ENCODE results near the gene RFLNA. TPM values are rescaled to one million over a fixed set of nuclear protein-coding genes. Genes with fewer than 3 reads are reported as not detected.
"Not testable (repeated sequence)": the region's sequence is repeated elsewhere in the genome, so short reads cannot be mapped to it uniquely, and the experiment has no call there.

RFLNA gene
- total RNA-seq, 1 donor from 2014 or later, result 0.49 TPM

DNA sequence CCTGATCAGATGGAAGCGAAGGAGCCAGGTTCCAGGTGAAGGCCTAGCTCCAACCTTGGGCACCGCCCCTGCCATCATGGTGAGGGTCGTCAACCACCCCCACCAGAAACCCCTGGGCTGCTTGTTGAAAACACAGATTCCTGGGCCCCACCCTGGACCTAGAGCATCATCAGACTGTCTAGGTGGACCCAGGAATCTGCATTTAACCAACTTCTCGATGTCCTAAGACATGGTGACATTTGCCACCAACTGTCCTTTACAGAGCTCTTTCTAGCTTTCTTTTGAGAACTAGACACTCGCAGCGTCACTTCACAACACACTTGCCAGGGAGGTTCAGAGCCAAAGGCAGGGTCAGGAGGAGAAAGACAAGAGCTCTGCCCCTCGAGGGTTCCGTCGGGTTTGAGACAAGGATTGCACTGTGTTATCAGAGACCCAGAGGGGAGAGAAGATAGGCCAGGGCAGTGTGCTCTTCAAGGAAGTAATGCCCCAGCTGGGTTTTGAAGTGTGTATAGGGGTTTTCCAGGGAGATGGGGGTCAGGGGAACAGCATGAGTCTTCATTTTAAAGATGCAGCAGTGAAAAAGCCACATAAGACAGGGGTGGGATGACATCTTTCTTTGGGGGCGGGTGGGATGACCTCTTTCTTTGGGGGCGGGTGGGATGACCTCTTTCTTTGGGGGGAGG, 24.6 kb downstream of the RFLNA start:
- DNase-seq (ENCODE audit: low spot score), result no peak

DNA sequence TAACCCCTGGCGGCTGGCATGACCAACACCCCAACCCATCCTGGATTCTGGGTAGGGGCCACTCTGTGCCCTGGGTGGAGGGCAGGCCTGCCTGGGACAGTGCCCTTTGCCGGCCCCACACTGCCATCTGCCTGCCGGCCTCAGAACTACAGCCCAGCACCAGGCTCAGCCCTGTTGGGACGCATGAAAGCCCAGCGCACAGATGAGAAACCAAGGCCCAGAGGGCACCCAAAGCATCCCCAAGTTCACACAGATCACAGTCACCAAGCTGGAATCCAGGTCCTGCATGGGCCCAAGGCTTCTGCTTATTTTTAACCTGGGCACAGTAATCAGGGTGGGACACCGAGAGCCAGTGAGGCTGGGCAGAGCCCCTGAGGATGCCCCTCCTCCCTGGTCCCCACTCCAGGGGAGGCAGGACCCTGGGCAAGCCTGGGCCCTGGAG, 26.2 kb downstream of the RFLNA start:
- peak; percentile 63 for DNase-seq (ENCODE audit: low spot score)

DNA sequence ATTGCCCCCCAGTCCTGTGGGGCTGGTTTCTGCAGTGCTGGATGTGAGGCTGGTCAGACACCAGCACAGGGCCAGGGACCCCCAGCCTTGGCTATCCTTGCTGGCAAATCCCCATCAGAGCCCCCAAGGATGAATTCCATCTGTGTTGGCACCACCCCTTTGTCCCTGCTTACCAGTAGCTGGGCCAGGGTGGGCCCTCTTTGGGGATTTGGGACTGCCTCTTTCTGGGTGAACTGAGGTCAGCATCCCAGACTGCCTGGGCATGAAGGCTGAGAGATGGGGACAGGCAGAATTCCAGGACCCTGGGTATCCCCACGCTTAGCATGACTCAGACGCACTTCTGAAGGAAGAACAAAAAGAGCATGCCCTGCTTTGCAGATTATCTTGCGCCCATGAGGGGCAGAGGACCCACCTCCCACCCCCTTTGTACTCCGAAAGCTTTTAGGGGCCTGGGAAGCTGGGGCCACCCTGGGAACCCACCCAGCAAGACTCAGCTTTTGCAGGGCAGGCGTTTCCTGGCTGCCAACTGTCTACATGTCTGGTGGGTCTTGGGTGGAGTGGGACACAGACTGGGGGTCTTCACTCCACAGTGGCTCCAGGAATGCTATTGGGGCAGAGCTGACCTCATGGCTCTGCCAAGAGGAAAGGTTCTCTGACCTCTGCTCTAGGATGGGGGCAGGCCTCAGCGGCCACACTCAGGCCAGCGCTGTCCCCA, 26.8 kb downstream of the RFLNA start:
- no peak for DNase-seq (ENCODE audit: low spot score)

DNA sequence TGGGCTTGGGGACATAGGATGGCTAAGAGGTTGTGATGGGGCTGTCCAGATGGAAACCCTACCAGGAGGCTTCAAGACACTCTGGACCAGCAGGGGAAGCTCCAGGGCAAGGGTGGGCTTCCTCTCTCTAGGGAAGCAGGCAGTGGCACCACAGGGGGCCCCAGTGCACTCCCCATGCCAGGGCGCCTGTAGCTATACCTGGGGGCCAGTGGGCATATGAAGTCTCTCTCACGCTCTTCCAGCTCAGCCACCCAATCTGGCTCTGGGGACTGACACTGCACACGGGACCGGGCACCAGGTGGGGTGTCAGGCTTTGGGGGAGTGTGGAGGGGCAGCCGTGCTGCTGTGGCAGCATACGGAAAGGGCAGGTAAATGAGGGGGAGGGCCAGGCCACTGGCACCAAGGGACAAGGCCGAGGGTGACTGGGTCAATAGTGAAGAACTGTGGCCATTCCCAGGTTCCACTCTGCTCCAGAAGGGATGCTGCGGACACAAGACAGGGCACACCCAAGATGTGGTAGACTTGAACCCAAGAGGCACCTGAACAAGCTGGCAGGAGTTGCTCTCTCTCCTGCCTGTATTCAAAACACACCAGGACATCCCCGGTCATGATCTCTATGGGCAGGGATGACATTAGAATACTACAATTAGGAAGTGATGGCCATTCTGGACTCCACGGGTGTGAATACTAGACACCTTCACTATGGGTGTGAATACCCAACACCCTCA, 27.5 kb downstream of the RFLNA start:
- DNase-seq (ENCODE audit: low spot score), result no peak

DNA sequence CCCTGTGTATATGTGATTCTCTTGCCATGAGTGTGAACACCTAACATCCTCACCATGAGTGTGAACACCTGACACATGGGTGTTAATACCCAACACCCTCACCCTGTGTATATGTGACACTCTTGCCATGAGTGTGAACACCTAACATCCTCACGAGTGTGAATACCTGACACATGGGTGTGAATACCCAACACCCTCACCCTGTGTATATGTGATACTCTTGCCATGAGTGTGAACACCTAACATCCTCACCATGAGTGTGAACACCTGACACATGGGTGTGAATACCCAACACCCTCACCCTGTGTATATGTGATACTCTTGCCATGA, 28.1 kb downstream of the RFLNA start:
- DNase-seq (ENCODE audit: low spot score), result not testable (repeated sequence)

DNA sequence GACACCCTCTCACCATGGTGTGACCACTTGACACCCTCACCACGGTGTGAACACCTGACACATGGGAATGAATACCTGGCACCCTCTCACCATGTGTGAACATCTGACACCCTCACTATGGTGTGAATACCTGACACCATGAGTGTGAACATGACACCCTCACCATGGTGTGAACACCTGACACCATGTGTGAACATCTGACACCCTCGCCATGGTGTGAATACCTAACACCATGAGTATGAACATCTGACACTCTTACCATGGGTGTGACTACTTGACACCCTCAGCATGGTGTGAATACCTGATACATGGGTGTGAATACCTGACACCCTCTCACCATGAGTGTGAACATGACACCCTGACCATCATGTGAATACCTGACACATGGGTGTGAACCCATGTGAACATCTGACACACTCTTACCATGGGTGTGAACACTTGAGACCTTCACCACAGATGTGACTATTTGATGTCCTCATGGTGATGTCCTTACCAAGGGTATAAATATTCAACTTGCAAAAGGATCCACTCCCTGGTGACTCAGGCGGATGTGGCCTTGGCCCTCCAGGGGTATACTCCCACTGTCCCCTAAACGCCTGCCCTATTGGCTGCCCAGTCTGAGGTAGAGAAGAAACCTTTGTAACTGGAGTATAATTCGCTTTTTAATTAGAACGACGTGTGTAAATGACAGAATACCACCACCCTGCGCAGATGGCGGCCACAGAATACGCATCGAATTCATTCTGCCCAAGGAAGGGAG, 29.1 kb downstream of the RFLNA start:
- DNase-seq (ENCODE audit: low spot score), result no peak

DNA sequence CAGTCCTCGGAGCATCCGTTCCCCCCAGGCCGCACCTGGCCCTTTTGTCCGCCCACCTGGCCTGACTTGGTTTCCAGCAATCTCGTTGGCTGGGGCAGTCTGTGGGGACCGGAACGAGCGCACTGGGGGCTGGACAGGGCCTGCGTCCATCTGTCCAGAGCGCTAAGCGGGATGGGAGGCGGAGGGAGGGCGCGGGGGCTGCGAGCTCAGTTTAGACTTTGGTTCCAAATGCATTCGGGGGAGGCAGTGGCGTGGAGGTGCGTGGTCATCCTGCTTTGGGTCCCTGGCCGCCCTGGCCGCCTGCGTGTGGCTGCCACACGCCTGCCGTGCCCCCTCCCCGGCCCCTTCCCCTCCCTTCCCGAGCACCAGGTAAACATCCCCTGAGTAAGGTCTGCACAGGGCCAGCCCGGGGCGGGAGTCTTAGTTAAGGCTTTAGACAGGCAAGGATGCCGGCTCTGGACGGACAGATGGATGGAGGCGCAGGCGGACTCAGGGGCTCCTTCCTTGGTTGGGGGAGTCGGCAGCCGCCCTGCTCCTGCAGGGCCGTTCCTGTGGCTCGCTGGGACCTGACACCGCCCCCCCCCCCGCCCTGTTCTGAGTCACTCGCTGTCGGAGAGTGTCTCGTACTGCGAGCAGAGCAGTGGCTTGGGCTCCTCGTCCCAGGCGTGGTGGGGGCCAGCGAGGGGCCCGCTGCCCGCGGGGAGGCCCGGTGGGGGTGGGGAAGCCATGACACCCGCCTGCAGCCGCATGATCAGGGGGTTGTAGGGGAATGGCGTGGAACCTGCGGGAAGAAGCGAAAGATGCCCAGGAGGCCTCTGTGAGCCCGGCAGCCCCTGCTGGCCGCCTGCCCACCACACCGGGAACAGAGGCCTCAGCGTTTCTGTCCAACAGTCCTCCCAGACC, 30.2 kb downstream of the RFLNA start:
- DNase-seq (ENCODE audit: low spot score), result no peak

DNA sequence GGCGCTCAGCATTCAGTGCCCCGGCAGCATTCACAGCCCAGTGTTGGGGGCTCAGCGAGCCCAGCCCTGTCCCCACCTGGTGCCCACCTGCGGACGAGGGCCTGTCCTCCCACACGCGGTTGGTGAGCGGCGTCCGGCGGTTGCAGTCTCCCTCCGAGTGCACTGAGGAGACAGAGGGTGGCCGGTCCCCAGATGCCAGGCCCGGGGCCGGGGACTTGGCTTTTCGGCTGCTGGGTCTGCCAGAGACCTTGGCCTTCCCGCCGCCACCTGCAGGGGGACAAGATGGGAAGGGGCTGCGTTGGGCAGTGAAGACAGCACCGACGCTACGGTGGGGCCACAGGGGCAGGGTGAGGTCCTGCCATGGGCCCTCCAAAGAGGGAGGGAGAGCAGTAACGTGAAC, 31.2 kb downstream of the RFLNA start:
- no peak for DNase-seq (ENCODE audit: low spot score)

DNA sequence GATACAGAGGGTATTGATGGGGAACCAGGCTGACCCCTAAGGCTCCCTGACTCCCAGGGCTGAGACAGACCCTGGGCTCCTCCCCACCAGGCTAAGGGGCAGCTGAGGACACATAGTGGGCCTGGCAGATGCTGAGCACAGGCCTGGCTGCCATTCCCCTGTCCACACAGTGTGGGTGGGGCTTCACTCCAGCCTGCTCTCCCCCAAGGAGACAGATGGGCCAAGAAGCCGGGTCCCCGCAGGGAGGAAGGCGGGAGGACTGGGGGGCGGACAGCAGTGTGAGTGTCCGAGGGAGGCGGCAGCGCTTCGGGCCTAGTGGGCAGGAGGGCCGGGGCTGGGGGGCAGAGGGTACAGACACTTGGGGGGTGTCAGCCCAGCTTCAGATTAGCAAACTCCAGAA, 32.0 kb downstream of the RFLNA start:
- DNase-seq (ENCODE audit: low spot score), result no peak

DNA sequence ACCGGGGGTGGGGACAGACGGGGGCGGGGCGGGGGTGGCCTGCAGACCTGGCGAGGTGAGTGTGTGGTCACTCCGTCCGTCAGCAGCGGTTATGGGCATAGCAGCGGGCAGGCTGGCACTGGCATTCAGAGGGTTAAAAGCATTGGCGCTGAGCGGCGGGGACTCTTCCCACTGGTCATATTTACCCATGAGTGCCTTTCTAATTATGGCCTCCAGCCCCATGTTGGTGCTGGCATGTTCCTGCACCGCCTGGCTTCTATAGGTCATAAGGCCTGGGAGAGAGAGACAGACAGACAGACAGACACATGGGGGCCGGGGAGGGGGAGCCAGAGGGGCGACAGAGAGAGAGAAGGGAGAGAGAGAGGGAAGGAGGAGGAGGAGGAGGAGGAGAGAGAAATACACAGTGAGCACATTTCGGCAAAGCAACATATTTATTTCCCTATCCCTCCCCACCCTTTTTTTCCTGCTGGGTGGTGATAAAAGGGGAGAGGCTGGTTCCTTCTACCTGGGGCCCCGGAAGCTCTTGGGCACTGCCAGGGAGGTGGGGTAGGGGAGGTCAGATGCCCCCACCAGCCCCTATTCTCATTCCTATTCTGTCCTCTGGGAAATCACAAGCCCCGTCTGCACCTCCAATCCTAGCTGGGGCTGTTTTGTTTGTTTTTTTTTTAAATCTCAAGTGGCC, 32.6 kb downstream of the RFLNA start:
- DNase-seq (ENCODE audit: low spot score), result no peak

DNA sequence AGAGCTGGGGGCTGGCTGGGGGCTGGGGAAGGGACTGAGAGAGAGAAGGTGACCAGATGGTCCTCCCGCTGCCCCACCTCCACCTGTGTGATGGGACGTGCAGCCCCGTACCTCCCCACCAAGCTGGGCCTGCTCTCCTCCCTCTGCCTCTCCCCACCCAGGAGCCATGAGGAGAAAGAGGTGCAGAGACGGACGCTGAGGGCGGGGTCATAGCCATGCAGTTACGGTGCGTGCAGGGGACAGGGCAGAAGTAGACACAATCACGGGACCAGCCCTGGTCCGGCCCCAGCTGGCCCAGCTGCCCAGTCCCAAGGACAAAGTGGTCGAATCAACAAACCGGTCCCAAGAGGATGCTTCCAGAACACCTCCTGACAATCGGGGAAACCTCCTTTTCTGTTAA, 33.2 kb downstream of the RFLNA start:
- DNase-seq (ENCODE audit: low spot score), result no peak

DNA sequence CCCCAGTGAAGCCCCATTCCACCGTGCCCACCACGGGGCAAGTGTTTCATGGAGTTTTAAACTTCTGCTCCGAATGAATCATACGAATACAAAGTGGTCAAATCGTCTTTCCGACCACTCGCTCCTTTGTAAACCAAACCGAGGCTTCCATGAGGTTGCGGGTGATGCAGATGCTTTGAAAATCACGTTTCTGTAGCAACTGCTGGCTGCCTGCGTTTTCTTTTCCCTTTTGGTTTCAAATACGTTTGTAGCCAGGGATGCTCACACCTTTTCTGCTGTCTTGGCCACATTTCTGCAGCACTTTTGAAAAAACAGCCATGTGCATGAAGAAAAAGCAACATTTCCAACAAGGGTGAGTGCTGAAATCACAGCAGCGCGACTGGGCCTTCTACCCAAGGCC, 33.7 kb downstream of the RFLNA start:
- no peak for DNase-seq (ENCODE audit: low spot score)

DNA sequence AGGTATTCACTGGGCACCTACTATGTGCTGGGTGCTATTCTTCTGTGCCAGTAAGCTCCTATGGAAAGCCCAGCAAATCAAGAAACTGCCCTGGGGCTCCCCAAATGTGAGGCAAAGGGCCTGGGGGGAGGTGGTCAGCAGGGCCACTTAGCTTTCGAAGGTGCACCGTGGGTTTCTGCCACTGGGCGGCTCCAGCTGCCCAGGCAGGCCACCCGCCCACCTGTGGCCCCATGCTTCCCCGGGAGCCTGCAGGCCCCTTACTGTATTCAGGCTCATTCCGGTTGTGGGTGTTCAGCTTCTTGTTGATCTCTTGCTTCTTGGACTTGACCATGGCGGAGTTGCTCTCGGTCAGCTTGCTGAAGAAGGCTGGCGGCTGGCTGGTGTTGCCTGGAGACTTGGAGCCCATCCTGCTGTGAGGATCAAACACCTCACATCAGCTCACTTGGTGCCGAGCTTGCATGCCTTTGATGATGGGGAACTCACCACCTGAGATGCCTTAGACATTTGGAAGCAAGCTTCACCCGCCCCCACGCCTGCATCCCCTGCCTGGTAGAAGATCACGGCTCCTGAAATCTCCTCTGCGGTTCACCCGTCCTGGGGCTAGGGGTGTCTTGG, 37.3 kb downstream of the RFLNA start:
- no peak for DNase-seq (ENCODE audit: low spot score)

DNA sequence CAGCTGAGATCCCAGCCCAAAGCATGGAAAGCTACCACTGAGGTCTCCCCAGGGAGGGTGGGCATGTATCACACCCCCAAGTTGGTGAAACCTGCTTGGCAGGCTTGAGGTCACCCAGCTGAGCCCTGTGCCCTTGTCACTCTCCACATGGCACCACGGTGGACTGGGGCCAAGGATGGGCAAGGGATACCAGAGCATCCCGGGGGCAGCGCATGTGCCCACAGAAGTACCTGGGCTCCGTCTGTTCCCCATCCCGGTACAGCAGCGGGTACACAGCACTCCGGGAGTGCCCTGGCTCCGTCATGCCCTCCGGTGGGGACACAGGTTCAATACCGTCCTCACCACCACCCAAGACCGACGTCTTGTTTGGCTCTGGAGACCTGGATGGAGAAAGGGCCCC, 38.0 kb downstream of the RFLNA start:
- DNase-seq (ENCODE audit: low spot score), result no peak

DNA sequence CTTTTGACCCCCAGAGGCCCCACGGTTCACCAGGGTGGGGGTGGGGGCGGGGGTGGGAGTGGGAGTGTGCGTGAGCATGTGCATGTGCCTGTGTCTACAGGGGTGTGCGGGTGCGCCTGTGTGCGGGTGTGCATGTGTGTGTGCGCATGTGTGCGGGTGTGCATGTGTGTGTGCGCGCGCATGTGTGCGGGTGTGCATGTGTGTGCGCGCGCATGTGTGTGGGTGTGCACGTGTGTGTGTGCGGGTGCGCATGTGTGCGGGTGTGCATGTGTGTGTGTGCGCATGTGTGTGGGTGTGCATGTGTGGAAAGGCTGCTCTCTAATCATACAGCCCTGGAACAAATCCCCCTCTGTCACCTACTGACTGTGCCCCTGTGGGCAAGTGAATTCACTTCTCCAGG, 38.8 kb downstream of the RFLNA start:
- no peak for DNase-seq (ENCODE audit: low spot score)

DNA sequence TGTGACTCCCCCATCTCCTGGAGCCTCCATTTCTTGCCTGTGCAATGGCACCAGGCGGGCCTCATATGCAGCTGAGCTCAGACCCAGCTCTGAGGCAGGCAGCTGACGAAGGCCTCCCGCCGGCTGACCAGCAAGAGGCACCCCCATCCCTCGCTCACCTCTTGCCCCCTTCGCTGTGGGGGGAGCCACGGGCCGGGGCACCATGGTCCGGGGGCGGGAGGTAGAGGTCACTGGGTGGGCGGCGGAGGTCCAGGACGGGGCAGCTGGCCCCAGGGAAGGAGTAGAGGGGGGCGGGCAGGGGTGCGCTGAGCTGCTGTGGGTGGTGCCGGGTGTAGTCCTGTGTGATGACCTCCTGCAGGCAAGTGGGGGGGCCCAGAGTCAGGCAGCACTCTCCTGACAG, 39.4 kb downstream of the RFLNA start:
- DNase-seq (ENCODE audit: low spot score), result no peak

DNA sequence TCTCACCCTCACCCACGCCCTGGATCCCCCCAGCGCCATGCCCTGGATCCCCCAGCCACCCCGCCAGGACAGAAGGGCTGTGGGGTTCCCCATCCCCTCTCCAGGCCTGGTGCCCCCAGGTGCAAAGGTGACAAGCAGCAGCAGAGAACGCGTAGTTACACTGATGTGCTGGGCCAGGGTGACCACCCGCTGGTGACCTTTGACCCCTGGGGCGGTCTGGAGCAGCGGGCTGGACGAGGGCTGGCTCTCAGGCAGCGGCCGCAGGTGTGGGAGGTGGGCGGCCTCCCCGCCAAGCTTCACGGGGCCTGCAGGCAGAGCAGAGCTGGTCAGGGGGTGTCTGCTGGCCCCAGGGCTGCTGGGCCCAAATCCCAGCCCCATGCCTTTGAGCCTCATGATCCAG, 40.1 kb downstream of the RFLNA start:
- no peak for DNase-seq (ENCODE audit: low spot score)

DNA sequence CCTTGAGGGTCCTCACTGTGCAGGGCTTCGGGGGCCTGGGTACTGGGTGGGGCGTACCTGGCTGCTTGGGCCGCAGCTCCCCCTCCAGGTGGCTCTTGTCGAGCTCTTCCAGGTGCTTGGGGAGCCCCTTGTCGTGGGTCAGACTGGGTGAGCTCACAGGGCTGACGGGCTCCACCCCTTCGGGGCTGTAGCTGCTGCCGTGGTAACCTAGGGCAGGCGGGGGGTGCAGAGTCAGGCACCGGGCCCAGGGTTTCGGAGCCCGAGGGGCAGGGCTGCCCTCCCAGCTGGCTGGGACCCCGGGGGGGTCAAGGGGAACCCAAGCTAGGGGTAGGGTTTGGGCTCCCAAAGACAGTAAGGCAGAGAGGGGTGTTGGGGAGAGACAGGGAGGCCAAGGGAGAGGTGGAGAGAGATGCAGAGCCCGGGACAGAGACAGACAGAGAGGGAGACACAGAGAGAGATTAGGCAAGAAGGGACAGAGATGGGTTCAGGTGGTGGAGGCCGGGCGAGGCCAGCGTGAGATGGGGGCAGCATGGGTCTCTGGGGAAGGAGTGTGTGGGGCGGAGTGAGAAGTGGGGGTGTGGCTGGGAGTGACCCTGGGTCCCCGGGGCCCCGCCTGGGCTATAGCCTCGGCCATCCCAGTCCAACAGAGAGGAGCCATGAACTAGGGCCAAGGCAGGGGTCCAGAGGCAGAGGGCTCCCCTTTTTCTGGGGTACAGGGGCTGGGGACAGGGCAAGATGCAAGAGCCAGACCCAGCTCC, 40.7 kb downstream of the RFLNA start:
- DNase-seq (ENCODE audit: low spot score), result no peak

DNA sequence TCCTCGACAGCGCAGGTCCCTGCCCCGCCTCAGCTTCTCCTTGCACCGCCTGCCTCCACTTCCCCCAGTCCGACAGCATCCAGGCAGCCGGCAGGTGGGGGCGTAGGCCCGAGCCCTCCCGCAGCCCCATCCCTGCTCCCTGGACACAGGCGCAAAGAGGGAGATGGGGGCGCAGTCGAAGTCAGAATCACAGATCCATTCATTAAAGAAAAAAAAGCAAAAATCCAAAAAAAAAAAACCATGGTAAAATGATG, 41.2 kb downstream of the RFLNA start:
- no peak for DNase-seq (ENCODE audit: low spot score)
